Forelimb muscle (tissue), 1 donor: ENCODE data around the gene EPB41L2. TPM values are rescaled to one million over a fixed set of nuclear protein-coding genes. Genes with fewer than 3 reads are reported as not detected.
"Not testable (repeated sequence)": the region's sequence is repeated elsewhere in the genome, so short reads cannot be mapped to it uniquely, and the experiment has no call there.

Source experiments
- DNase-seq: peaks from one replicate; pipeline ENCODE4 v3.0.0-alpha.2; 2013; ENCODE audit warnings: low read depth
- polyA plus RNA-seq: library from polyadenylated mRNA; unstranded; fragments of 120-200 nt; gene quantifications from one replicate; pipeline ENCODE4 v1.2.1, GENCODE V29; 2013; ENCODE audit not compliant: insufficient read length

The EPB41L2 gene
- polyA plus RNA-seq, 1 donor, result 190 TPM

GRCh38 chr6:131004936-131005335 lies 58.1 kb downstream of the EPB41L2 start:
- DNase-seq, result no peak

GRCh38 chr6:131004387-131004755 lies 58.7 kb downstream of the EPB41L2 start:
- DNase-seq, result no peak

GRCh38 chr6:131003488-131004386 lies 59.3 kb downstream of the EPB41L2 start:
- DNase-seq, result peak; percentile 65

GRCh38 chr6:131002661-131002980 lies 60.4 kb downstream of the EPB41L2 start:
- no peak for DNase-seq

GRCh38 chr6:131001945-131002660 lies 60.9 kb downstream of the EPB41L2 start:
- DNase-seq, result no peak

- no peak for DNase-seq
Observed at GRCh38 chr6:131001111-131001736, 61.8 kb downstream of the EPB41L2 start.

GRCh38 chr6:131000544-131000943 lies 62.5 kb downstream of the EPB41L2 start:
- no peak for DNase-seq

GRCh38 chr6:130997061-130997753 lies 65.8 kb downstream of the EPB41L2 start:
- no peak for DNase-seq

GRCh38 chr6:130996635-130997034 lies 66.4 kb downstream of the EPB41L2 start:
- no peak for DNase-seq

GRCh38 chr6:130995783-130996447 lies 67.1 kb downstream of the EPB41L2 start:
- DNase-seq, result no peak

- no peak for DNase-seq
Observed at GRCh38 chr6:130994319-130995097, 68.5 kb downstream of the EPB41L2 start.

- no peak for DNase-seq
Observed at GRCh38 chr6:130993292-130993765, 69.7 kb downstream of the EPB41L2 start.

- no peak for DNase-seq
Observed at GRCh38 chr6:130991422-130992137, 71.5 kb downstream of the EPB41L2 start.

GRCh38 chr6:130987539-130987938 lies 75.5 kb downstream of the EPB41L2 start:
- not testable (repeated sequence) for DNase-seq

GRCh38 chr6:130985115-130985514 lies 77.9 kb downstream of the EPB41L2 start:
- DNase-seq, result no peak

- no peak for DNase-seq
Observed at GRCh38 chr6:130982941-130983456, 80.0 kb downstream of the EPB41L2 start.

- no peak for DNase-seq
Observed at GRCh38 chr6:130982135-130982534, 80.9 kb downstream of the EPB41L2 start.

GRCh38 chr6:130981409-130981808 lies 81.6 kb downstream of the EPB41L2 start:
- DNase-seq, result peak; percentile 82

GRCh38 chr6:130980310-130981032 lies 82.6 kb downstream of the EPB41L2 start:
- DNase-seq, result no peak
